Adrenal gland (tissue), 12 donors: ENCODE results near the gene BIN2. TPM values are rescaled to one million over a fixed set of nuclear protein-coding genes. Genes with fewer than 3 reads are reported as not detected.
"Not testable (repeated sequence)": the region's sequence is repeated elsewhere in the genome, so short reads cannot be mapped to it uniquely, and the experiment has no call there.

ENCODE experiments used
- DNase-seq, 7 donors: peaks; one replicate each; pipeline ENCODE4 v3.0.0-alpha.2; 2019 to 2020
- H3K27ac ChIP-seq, 5 donors: fragments of 200-600 bp; sonication (generic) in 4 of 5; 1 replicate in 3 of 5; 2 replicates in 2 of 5; pipeline versions ENCODE4 v1.5.1 to v1.8.0; 2016 to 2020; ENCODE audit warnings: mild to moderate bottlenecking in 1 of 5
- H3K27me3 ChIP-seq: fragments of 200-600 bp; 2 replicates; pipeline ENCODE4 v1.8.0; 2021
- H3K36me3 ChIP-seq, 2 donors: fragments of 200-600 bp; replicated peaks in 1 of 2; 1 replicate in 1 of 2; 2 replicates in 1 of 2; pipeline versions ENCODE4 v1.5.1 to v1.8.0; 2018 to 2022
- H3K4me1 ChIP-seq, 2 donors: fragments of 200-600 bp; replicated peaks in 1 of 2; 1 replicate in 1 of 2; 2 replicates in 1 of 2; pipeline versions ENCODE4 v1.5.1 to v1.8.0; 2018 to 2021
- H3K4me3 ChIP-seq, 4 donors: fragments of 200-600 bp; sonication (generic) in 3 of 4; one replicate each; pipeline ENCODE4 v1.5.1; 2016 to 2018
- H3K9me3 ChIP-seq, 3 donors: fragments of 200-600 bp; sonication (generic) in 1 of 3; replicated peaks in 1 of 3; 1 replicate in 2 of 3; 2 replicates in 1 of 3; pipeline versions ENCODE4 v1.5.1 to v1.8.0; 2016 to 2021
- POLR2A ChIP-seq, 2 donors: fragments of 450-650 bp; IDR thresholded peaks; one replicate each; pipeline ENCODE4 v1.6.1; 2017; ENCODE audit warnings: antibody characterized with exemption in 2 of 2, mild to moderate bottlenecking in 2 of 2, moderate library complexity in 1 of 2
- WGBS, 4 donors: extraction: QIAGEN DNeasy Blood & Tissue Kit in 2 of 4; methylation state at CpG; one replicate each; pipeline versions ENCODE4 v1.1.5 to v1.1.7; 2013 to 2017; 5-methylcytosine and 5-hydroxymethylcytosine counted together
- intact Hi-C, 2 donors: fragments of 100-400 bp; cut with DNase I; formaldehyde crosslinking; loops; one replicate each; pipeline versions ENCODE4 v1.14.1 to v1.15.0; 2022 to 2023
- polyA plus RNA-seq, 3 donors: library from polyadenylated mRNA; stranded (reverse); fragments of 200-250 nt in 2 of 3; fragments of 350-450 nt in 1 of 3; fragmentation: Illumina TruSeq in 1 of 3; extraction: RNeasy Lipid Tissue Mini Kit (QIAGEN cat#74804) in 1 of 3; gene quantifications; one replicate each; pipeline ENCODE4 v1.2.3, GENCODE V29; 2013 to 2014
- total RNA-seq, 9 donors: library from RNA; depleted of rRNA in 4 of 9; stranded (reverse); fragments of >200 nt in 4 of 9; fragments of 120-200 nt in 1 of 9; fragmentation: NEBNext Ultra II Directional in 1 of 9; extraction: Animal tissue kit (Norgen Biotek cat#: 25700) in 1 of 9; gene quantifications; one replicate each; pipeline versions ENCODE4 v1.1.0 to v1.2.4, GENCODE V29; 2013 to 2023
- TF ChIP-seq, protein P1 (sequence below), 6 experiments: fragments of 450-650 bp in 4 of 6; fragments of 200-600 bp in 2 of 6; sonication (generic) in 1 of 6; IDR thresholded peaks; 1 replicate in 5 of 6; 2 replicates in 1 of 6; pipeline versions ENCODE4 v1.5.1 to v1.8.0; 2016 to 2021; ENCODE audit warnings: antibody characterized with exemption in 6 of 6, mild to moderate bottlenecking in 2 of 6, moderate library complexity in 1 of 6
- donor health status: healthy with polysubstance abuse.
- donor health status: Bipolar disorder and iron deficiency.
- donor health status: DM: yes; HTN: yes; CAD: no.
- donor health status: DM: no; HTN: no; CAD: no.
- donor health status: DM: no; HTN: no; CAD: no.
- donor health status: DM: yes; HTN: yes; CAD: no.

The BIN2 gene
- total and polyA plus RNA-seq, 12 donors = 2.3 to 16.6 (median 6.1) TPM

DNA sequence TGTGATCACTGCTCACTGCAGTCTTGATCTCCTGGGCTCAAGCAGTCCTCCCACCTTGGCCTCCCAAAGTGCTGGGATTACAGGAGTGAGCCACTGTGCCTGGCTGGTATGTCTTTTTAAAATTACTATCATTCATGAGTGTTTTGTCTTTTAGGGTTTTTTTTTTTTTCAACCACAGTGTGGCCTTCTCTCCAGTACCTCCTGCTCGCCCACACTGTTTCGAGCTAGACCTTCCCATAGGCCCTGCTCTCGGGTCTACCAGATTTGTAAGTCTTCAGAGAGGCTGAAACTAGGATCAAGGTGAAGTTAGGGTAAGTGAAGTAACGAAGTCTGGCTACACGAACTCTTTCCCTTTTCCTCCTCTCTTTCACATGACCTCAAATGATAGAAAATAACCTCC, 1.5 kb downstream of the BIN2 start:
- no peaks in the 10 kb centered on the region for H3K36me3 ChIP-seq
- H3K4me3 ChIP-seq = no peak overlapping the region
- TF ChIP-seq POLR2A (IDR thresholded peaks at IDR 0.05) = no peak
- 77 to 82% (median 78%) methylated on average over 5 of the region's 5 CpGs for WGBS, 4 donors
- no peak overlapping the region for H3K27ac ChIP-seq
- intact Hi-C loops = no loop called here
- DNase-seq = no peak
- peaks cover 0 to 9% of the 10 kb centered on the region in 2 donors for H3K4me1 ChIP-seq
- H3K27me3 ChIP-seq = no peaks in the 10 kb centered on the region
- H3K9me3 ChIP-seq = no peaks in the 10 kb centered on the region

DNA sequence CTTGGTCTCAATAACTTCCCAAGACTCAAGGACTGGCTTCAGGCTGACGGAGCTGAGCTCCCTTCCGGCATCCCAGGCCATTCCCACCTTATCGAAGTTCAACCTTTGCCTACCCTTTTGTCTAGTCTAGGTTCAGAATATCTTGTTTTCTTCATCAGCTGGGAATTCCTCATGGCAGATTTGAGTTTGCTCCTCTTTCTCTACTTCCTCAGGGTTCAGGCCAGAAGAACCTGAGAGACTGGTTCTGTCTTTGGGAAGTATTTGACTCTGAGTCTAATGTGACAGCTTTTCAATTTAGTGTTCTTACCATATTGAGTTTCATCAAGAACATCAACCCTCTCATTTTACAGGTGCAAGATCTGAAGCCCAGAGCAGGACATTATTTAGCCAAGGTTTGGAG, 2.1 kb downstream of the BIN2 start:
- no peaks in the 10 kb centered on the region for H3K27me3 ChIP-seq
- 93 to 98% (median 94%) methylated on average over 3 of the region's 3 CpGs for WGBS, 4 donors
- intact Hi-C loops = no loop called here

DNA sequence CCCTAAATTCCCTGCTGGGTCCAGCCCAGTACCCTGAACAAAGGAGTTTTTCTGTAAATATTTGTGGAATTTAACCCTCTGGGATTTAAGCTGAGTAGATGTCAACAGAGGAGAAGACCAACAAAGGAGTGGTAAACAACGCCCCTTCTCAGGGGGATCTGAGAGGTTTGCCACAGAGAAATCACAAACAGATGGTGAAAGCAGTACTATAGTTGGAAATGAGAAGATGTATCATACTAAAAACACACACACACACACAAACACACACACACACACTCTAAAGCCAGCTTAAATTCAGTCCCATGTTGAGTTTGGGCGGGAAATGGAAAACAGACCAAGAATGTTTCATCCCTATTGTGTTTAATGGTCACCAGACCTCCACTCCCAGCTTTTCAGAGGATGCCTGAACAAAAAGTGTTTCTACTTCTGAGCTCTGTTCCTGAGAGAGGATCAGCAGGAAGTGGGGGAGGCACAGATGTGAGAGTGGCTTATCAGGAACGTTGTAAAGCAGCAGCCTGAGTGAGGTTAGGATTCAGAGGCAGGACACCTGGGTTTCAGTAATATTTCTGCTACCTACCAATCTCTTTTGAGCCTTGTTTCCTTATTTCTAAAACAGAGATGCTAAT, 3.2 kb downstream of the BIN2 start:
- H3K4me1 ChIP-seq = no peaks in the 10 kb centered on the region
- TF ChIP-seq, protein P1, sequence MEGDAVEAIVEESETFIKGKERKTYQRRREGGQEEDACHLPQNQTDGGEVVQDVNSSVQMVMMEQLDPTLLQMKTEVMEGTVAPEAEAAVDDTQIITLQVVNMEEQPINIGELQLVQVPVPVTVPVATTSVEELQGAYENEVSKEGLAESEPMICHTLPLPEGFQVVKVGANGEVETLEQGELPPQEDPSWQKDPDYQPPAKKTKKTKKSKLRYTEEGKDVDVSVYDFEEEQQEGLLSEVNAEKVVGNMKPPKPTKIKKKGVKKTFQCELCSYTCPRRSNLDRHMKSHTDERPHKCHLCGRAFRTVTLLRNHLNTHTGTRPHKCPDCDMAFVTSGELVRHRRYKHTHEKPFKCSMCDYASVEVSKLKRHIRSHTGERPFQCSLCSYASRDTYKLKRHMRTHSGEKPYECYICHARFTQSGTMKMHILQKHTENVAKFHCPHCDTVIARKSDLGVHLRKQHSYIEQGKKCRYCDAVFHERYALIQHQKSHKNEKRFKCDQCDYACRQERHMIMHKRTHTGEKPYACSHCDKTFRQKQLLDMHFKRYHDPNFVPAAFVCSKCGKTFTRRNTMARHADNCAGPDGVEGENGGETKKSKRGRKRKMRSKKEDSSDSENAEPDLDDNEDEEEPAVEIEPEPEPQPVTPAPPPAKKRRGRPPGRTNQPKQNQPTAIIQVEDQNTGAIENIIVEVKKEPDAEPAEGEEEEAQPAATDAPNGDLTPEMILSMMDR (IDR thresholded peaks at IDR 0.05) = no peak
- TF ChIP-seq POLR2A (IDR thresholded peaks at IDR 0.05) = no peak
- DNase-seq = no peak
- WGBS, 4 donors = 37 to 53% (median 46%) methylated on average over 3 of the region's 3 CpGs
- intact Hi-C loops = no loop called here
- no peaks in the 10 kb centered on the region for H3K27me3 ChIP-seq
- H3K9me3 ChIP-seq = no peaks in the 10 kb centered on the region
- no peak overlapping the region for H3K4me3 ChIP-seq
- H3K27ac ChIP-seq = no peak overlapping the region
- no peaks in the 10 kb centered on the region for H3K36me3 ChIP-seq

More for the DNA sequence above, 2.1 kb downstream of the BIN2 start:
- DNase-seq = no peak
- no peak for TF ChIP-seq POLR2A (IDR thresholded peaks at IDR 0.05)
- Histone ChIP-seq H3K4me3 (no peak overlapping the region), H3K27ac (no peak overlapping the region), H3K4me1 (peaks cover 0 to 5% of the 10 kb centered on the region in 2 donors), H3K36me3 (no peaks in the 10 kb centered on the region), H3K9me3 (no peaks in the 10 kb centered on the region)

- no peaks in the 10 kb centered on the region for H3K4me1 ChIP-seq
- 69 to 86% (median 80%) methylated on average over 4 of the region's 4 CpGs for WGBS, 4 donors
These were observed 3.7 kb downstream of the BIN2 start for GRCh38 chr12:51320311-51320694.

DNA sequence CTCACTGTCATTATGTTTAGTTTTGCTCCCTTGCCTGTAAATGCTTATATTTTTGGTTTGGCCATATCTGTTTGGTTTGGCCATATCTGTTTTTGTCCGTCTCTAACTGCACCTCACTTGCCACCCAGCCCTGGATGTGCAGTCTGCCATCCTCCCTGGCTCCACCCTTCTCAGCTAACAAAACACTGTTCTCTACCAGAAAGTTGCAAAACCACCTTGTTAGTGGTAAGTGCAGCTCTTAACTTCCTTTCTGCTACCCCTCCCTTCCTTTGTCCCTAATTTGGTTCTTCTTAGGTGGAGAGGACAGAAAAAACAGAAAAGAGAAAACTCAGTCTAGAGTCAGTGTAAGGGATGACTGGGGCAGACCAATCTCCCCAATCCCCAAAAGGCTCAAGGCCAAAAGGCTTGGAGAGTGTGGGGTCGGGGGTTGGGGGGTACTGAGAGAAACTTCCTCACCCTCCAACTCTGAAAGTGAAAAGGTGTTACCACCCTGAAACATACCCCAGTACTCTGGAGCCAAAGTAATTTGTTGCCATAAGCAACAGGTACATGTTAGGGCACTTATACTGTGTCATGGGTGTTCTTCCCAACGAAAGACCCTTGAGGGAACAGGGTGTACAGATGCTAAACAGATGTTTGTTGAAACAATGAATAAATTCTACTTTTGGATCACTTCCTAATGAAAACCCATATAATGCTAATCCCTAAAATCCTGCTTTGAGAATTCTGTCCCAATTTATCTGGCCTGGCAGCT, 5.0 kb downstream of the BIN2 start:
- DNase-seq = no peak
- WGBS, 4 donors = 48 to 73% (median 65%) methylated on average over 3 of the region's 3 CpGs
- Histone ChIP-seq H3K4me3 (no peak overlapping the region), H3K27me3 (no peaks in the 10 kb centered on the region), H3K4me1 (no peaks in the 10 kb centered on the region), H3K9me3 (no peaks in the 10 kb centered on the region), H3K27ac (no peak overlapping the region), H3K36me3 (no peaks in the 10 kb centered on the region)
- TF ChIP-seq POLR2A (IDR thresholded peaks at IDR 0.05) = no peak
- TF ChIP-seq, protein P1 (IDR thresholded peaks at IDR 0.05) = no peak
- intact Hi-C loops = no loop called here

More at GRCh38 chr12:51320311-51320694, 3.7 kb downstream of the BIN2 start:
- no peaks in the 10 kb centered on the region for H3K27me3 ChIP-seq
- no peaks in the 10 kb centered on the region for H3K9me3 ChIP-seq
- intact Hi-C loops = no loop called here
- no peaks in the 10 kb centered on the region for H3K36me3 ChIP-seq
- H3K4me3 ChIP-seq = no peak overlapping the region
- no peak overlapping the region for H3K27ac ChIP-seq
- DNase-seq = no peak
- no peak for TF ChIP-seq POLR2A (IDR thresholded peaks at IDR 0.05)
- TF ChIP-seq, protein P1 (IDR thresholded peaks at IDR 0.05) = no peak

- H3K27me3 ChIP-seq, H3K27ac ChIP-seq, H3K9me3 ChIP-seq, H3K4me3 ChIP-seq, intact Hi-C loops, H3K4me1 ChIP-seq, DNase-seq, H3K36me3 ChIP-seq: not testable (repeated sequence)
- WGBS, 4 donors = 87 to 91% (median 90%) methylated on average over 8 of the region's 8 CpGs
These were observed 5.7 kb downstream of the BIN2 start for GRCh38 chr12:51318057-51318806.
